Upper lobe of left lung (tissue), 4 donors: ENCODE data around the gene PPP1CA.

Source experiments
- CTCF ChIP-seq, 6 experiments: fragments of 450-650 bp in 4 of 6; fragments of 200-600 bp in 2 of 6; sonication (generic) in 2 of 6; IDR thresholded peaks; one replicate each; pipeline ENCODE4 v1.5.1; 2016 to 2019; ENCODE audit warnings: antibody characterized with exemption in 6 of 6
- EP300 ChIP-seq, 4 donors: sonication (generic); formaldehyde crosslinking; IDR thresholded peaks; one replicate each; pipeline ENCODE4 v1.5.1; 2017; ENCODE audit warnings: antibody characterized with exemption in 4 of 4, control low read depth in 2 of 4
- POLR2A ChIP-seq, 4 donors: fragments of 450-650 bp; IDR thresholded peaks; one replicate each; pipeline ENCODE4 v1.5.1; 2016 to 2017; ENCODE audit warnings: antibody characterized with exemption in 4 of 4, mild to moderate bottlenecking in 2 of 4

- TF ChIP-seq EP300 (IDR thresholded peaks at IDR 0.05) (no peak), POLR2A (IDR thresholded peaks at IDR 0.05) (no peak), CTCF (IDR thresholded peaks at IDR 0.05) (no peak)
Measured at GRCh38 chr11:67433536-67434394, 32.1 kb upstream of the PPP1CA start.
